H1 (cell line): Measurements from ENCODE around the gene COLEC12. TPM values are rescaled to one million over a fixed set of nuclear protein-coding genes. Genes with fewer than 3 reads are reported as not detected.

Experiments
- CTCF ChIA-PET: fragments of 300-600 bp; sonication (Branson Sonifier 250); formaldehyde crosslinking; loops from one replicate; lab custom pipeline; 2021; ENCODE audit not compliant: partially characterized antibody; lab: Charles Lee
- POLR2A ChIA-PET: fragments of 300-600 bp; sonication (Branson Sonifier 250); formaldehyde crosslinking; loops from one replicate; lab custom pipeline; 2021; ENCODE audit warnings: inconsistent platforms; ENCODE audit not compliant: partially characterized antibody; lab: Charles Lee
- DNase-seq, 2 experiments: peaks; one replicate each; pipeline versions ENCODE4 v3.0.0 to v3.0.0-alpha.2; 2010 to 2022; ENCODE audit warnings: low spot score in 2 of 2, low read depth in 1 of 2, mixed read lengths in 1 of 2
- FAIRE-seq: peaks from 2 replicates; lab custom pipeline; 2011; peaks lifted over from hg19 to GRCh38; lab: Jason Lieb, UNC
- H2AFZ ChIP-seq: 2 replicates; pipeline ENCODE4 v1.8.1; 2012; ENCODE audit warnings: low read length, inconsistent platforms
- H2AK5ac ChIP-seq: 2 replicates; pipeline ENCODE4 v1.6.1; 2013; ENCODE audit warnings: low read depth, low read length
- H2BK120ac ChIP-seq: replicated peaks from 2 replicates; pipeline ENCODE3; 2013; ENCODE audit warnings: low read depth, low read length, inconsistent platforms
- H2BK12ac ChIP-seq: 2 replicates; pipeline ENCODE4 v1.6.1; 2013; ENCODE audit warnings: low read depth, low read length
- H2BK15ac ChIP-seq: 2 replicates; pipeline ENCODE4 v1.6.1; 2013; ENCODE audit warnings: low read length
- H2BK20ac ChIP-seq: 2 replicates; pipeline ENCODE4 v1.6.1; 2013; ENCODE audit warnings: low read length
- H2BK5ac ChIP-seq: 2 replicates; pipeline ENCODE4 v1.6.1; 2013; ENCODE audit warnings: low read depth, low read length
- H3K14ac ChIP-seq: 2 replicates; pipeline ENCODE4 v1.6.1; 2013; ENCODE audit warnings: inconsistent platforms; ENCODE audit not compliant: insufficient read length
- H3K18ac ChIP-seq: 2 replicates; pipeline ENCODE4 v1.6.1; 2013; ENCODE audit warnings: low read length; ENCODE audit errors: extremely low read depth
- H3K23ac ChIP-seq: 2 replicates; pipeline ENCODE4 v1.6.1; 2013; ENCODE audit warnings: inconsistent platforms; ENCODE audit not compliant: insufficient read length
- H3K23me2 ChIP-seq: 2 replicates; pipeline ENCODE4 v1.6.1; 2013; ENCODE audit warnings: low read depth, low read length
- H3K27ac ChIP-seq: 2 replicates; pipeline ENCODE4 v1.6.1; 2011; ENCODE audit warnings: low read depth, low read length, inconsistent platforms
- H3K27me3 ChIP-seq, 4 experiments: replicated peaks in 1 of 4; 1 replicate in 1 of 4; 2 replicates in 3 of 4; pipeline versions ENCODE4 v1.6.1 to v1.8.1; 2011 to 2013; ENCODE audit warnings: low read length in 3 of 4, mild to moderate bottlenecking in 3 of 4, inconsistent platforms in 2 of 4, mixed read lengths in 2 of 4, moderate library complexity in 1 of 4; ENCODE audit not compliant: control insufficient read depth in 3 of 4, insufficient read depth in 3 of 4; ENCODE audit errors: extremely low read depth in 1 of 4
- H3K36me3 ChIP-seq, 4 experiments: 2 replicates each; pipeline versions ENCODE4 v1.6.1 to v1.8.1; 2011 to 2013; ENCODE audit warnings: mild to moderate bottlenecking in 4 of 4, low read length in 3 of 4, moderate library complexity in 2 of 4, control low read depth in 1 of 4, inconsistent platforms in 1 of 4; ENCODE audit not compliant: insufficient read depth in 4 of 4, control insufficient read depth in 2 of 4
- H3K4ac ChIP-seq: replicated peaks from 2 replicates; pipeline ENCODE3; 2013; ENCODE audit warnings: low read length, low read depth, mixed read lengths, inconsistent platforms; ENCODE audit not compliant: insufficient read length
- H3K4me1 ChIP-seq, 4 experiments: replicated peaks in 1 of 4; 1 replicate in 1 of 4; 2 replicates in 3 of 4; pipeline versions ENCODE4 v1.6.1 to v1.8.1; 2011 to 2013; ENCODE audit warnings: low read length in 3 of 4, inconsistent platforms in 2 of 4, mixed read lengths in 1 of 4; ENCODE audit not compliant: insufficient read depth in 4 of 4, control insufficient read depth in 3 of 4
- H3K4me2 ChIP-seq, 2 experiments: 2 replicates each; pipeline versions ENCODE4 v1.6.1 to v1.8.1; 2011 to 2013; ENCODE audit warnings: low read depth in 2 of 2, low read length in 2 of 2, control low read depth in 1 of 2, inconsistent platforms in 1 of 2, mild to moderate bottlenecking in 1 of 2; ENCODE audit not compliant: insufficient read depth in 1 of 2
- H3K4me3 ChIP-seq, 4 experiments: fragments of 200-600, 300-600 bp in 1 of 4; sonication (generic), shearing (Covaris generic), sonication (Bioruptor Twin) in 1 of 4; 2 replicates each; pipeline versions ENCODE4 v1.5.1 to v1.8.1; 2011 to 2016; ENCODE audit warnings: low read length in 4 of 4, low read depth in 3 of 4, control low read depth in 2 of 4, inconsistent platforms in 2 of 4, mild to moderate bottlenecking in 2 of 4, mixed read lengths in 1 of 4, moderate library complexity in 1 of 4; ENCODE audit not compliant: insufficient read depth in 2 of 4; ENCODE audit errors: extremely low read depth in 1 of 4
- H3K56ac ChIP-seq: replicated peaks from 2 replicates; pipeline ENCODE3; 2013; ENCODE audit warnings: low read depth, mild to moderate bottlenecking, mixed read lengths, low read length, inconsistent platforms; ENCODE audit not compliant: insufficient read length
- H3K79me1 ChIP-seq: 2 replicates; pipeline ENCODE4 v1.6.1; 2013; ENCODE audit warnings: low read depth, low read length, control low read depth
- H3K79me2 ChIP-seq, 2 experiments: 2 replicates each; pipeline versions ENCODE4 v1.6.1 to v1.8.1; 2012 to 2013; ENCODE audit warnings: low read length in 2 of 2, mild to moderate bottlenecking in 2 of 2, inconsistent platforms in 1 of 2; ENCODE audit not compliant: insufficient read depth in 2 of 2, control insufficient read depth in 1 of 2
- H3K9ac ChIP-seq, 4 experiments: replicated peaks in 1 of 4; 1 replicate in 1 of 4; 2 replicates in 3 of 4; pipeline versions ENCODE4 v1.6.1 to v1.8.1; 2011 to 2013; ENCODE audit warnings: low read depth in 3 of 4, low read length in 3 of 4, control low read depth in 2 of 4, mild to moderate bottlenecking in 2 of 4, moderate library complexity in 2 of 4, inconsistent platforms in 1 of 4; ENCODE audit errors: extremely low read depth in 1 of 4
- H3K9me3 ChIP-seq, 2 experiments: 2 replicates each; pipeline versions ENCODE4 v1.6.1 to v1.8.1; 2012 to 2013; ENCODE audit warnings: mild to moderate bottlenecking in 2 of 2, moderate library complexity in 2 of 2, control low read depth in 1 of 2, inconsistent platforms in 1 of 2, low read depth in 1 of 2, low read length in 1 of 2, mixed read lengths in 1 of 2; ENCODE audit not compliant: insufficient read depth in 2 of 2
- H4K20me1 ChIP-seq, 2 experiments: replicated peaks in 1 of 2; 2 replicates each; pipeline versions ENCODE3 to v1.8.1; 2011 to 2013; ENCODE audit warnings: inconsistent platforms in 2 of 2, low read length in 2 of 2, mild to moderate bottlenecking in 1 of 2; ENCODE audit not compliant: insufficient read depth in 2 of 2, control insufficient read depth in 1 of 2
- H4K5ac ChIP-seq: 2 replicates; pipeline ENCODE4 v1.6.1; 2013; ENCODE audit warnings: low read length, low read depth, mixed read lengths, inconsistent platforms; ENCODE audit not compliant: insufficient read length
- H4K8ac ChIP-seq: 2 replicates; pipeline ENCODE4 v1.8.0; 2013; ENCODE audit warnings: mild to moderate bottlenecking, moderate library complexity, low read length, inconsistent platforms; ENCODE audit not compliant: insufficient read depth; ENCODE audit errors: extremely low read depth
- H4K91ac ChIP-seq: replicated peaks from 2 replicates; pipeline ENCODE3; 2013; ENCODE audit warnings: low read length, mixed read lengths, inconsistent platforms; ENCODE audit not compliant: insufficient read length
- ASH2L ChIP-seq: fragments of 200-600, 300-600 bp; sonication (generic); IDR thresholded peaks from one replicate; pipeline ENCODE4 v1.7.1; 2017; ENCODE audit warnings: low read length
- TBP ChIP-seq: IDR thresholded peaks from 2 replicates; pipeline ENCODE4 v1.6.1; 2011; ENCODE audit warnings: low read depth, low read length, improper control_type of control experiment
- WGBS, 2 experiments: shearing (Covaris generic) in 1 of 2; methylation state at CpG; one replicate each; pipeline versions ENCODE4 v1.1.6 to v1.1.7; 2013 to 2015; ENCODE audit warnings: low lambda C conversion rate in 2 of 2, mixed read lengths in 2 of 2, inconsistent platforms in 1 of 2, low coverage in 1 of 2, missing lambda C conversion rate in 1 of 2; ENCODE audit not compliant: insufficient replicate concordance in 2 of 2, insufficient coverage in 1 of 2, insufficient read length in 1 of 2; ENCODE audit errors: extremely low coverage in 1 of 2, missing lambda C conversion rate in 1 of 2; 5-methylcytosine and 5-hydroxymethylcytosine counted together
- polyA plus RNA-seq, 7 experiments: library from polyadenylated mRNA; depleted of rRNA in 3 of 7; stranded (reverse) in 5 of 7; unstranded in 2 of 7; fragments of >200 nt in 5 of 7; fragments of 200-250 nt in 2 of 7; gene quantifications; 1 replicate in 5 of 7; 2 replicates in 1 of 7; 4 replicates in 1 of 7; pipeline versions ENCODE4 v1.2.1 to v1.2.3, GENCODE V29; 2011 to 2013; ENCODE audit warnings: missing spikeins in 2 of 7, mixed read lengths in 2 of 7
- total RNA-seq: library from RNA; stranded (reverse); fragmentation: NEBNext Ultra II Directional; extraction: Animal tissue kit (Norgen Biotek cat#: 25700); gene quantifications from 2 replicates; pipeline ENCODE4 v1.2.1, GENCODE V29; 2021

COLEC12 gene
- total and polyA plus RNA-seq, 2 of the 8 experiments (the other 6 are each of a cell fraction or from before 2014, with no cell fraction given): 0.44 to 2.3 TPM

DNA sequence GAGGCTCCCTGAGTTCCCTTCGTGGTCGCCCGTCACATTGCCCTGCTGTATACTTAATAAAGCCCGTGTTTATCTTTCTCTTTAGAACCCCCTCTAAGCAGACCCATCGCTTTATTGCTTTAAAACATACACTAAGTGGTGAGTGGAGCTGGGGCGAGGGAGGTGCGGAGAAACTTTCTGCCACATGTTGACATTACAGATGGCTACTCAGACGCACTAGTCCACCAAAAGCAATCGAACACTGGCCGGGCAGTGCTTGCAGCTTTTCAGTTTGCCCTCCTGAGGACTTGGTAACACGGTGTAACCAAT is 859 bp upstream of the COLEC12 start:
- H3K4me1 ChIP-seq: peaks cover 0 to 13% (median 6%) of the 10 kb centered on the region in 4 experiments; a peak in 5 of 7 replicates
- no peak overlapping the region for H2BK15ac ChIP-seq
- DNase-seq: no peak
- no peak overlapping the region for H2BK20ac ChIP-seq
- H4K8ac ChIP-seq: no peak overlapping the region
- no peak overlapping the region for H3K56ac ChIP-seq
- no peaks in the 10 kb centered on the region for H3K9me3 ChIP-seq
- peak overlapping the region; percentile 45 to 84 (median 50); a peak in 7 of 8 replicates for H3K4me3 ChIP-seq
- H2AFZ ChIP-seq: 0 out of 2 replicates have a peak overlapping the region, but pooled peaks have one; percentile 55
- H3K18ac ChIP-seq: no peak overlapping the region
- no peak overlapping the region for H3K23ac ChIP-seq
- H2AK5ac ChIP-seq: no peak overlapping the region
- no peak overlapping the region for H3K4ac ChIP-seq
- ChIA-PET CTCF (interaction anchor here (0.5 to 0.8 kb wide), 2 partner anchors 24 to 233 kb away, joined by 3 to 5 read pairs; no protein-coding TSS in a partner anchor), POLR2A (no interaction called here)
- TF ChIP-seq TBP (no peak), ASH2L (peak; percentile 13)
- peak overlapping the region; percentile 76 to 77 for H3K4me2 ChIP-seq
- 6% methylated on average over 11 of the region's 11 CpGs; no CpG with 5 or more reads in 1 of the 2 experiments for WGBS, 2 experiments
- H3K79me1 ChIP-seq: no peaks in the 10 kb centered on the region
- H2BK12ac ChIP-seq: no peak overlapping the region
- H4K91ac ChIP-seq: no peak overlapping the region
- H2BK5ac ChIP-seq: no peak overlapping the region
- peaks cover 0 to 6% (median 0%) of the 10 kb centered on the region in 4 experiments; a peak in 1 of 8 replicates for H3K36me3 ChIP-seq
- H3K27me3 ChIP-seq: peaks cover 30 to 44% (median 39%) of the 10 kb centered on the region in 4 experiments
- no peaks in the 10 kb centered on the region for H4K20me1 ChIP-seq
- no peak for FAIRE-seq
- peaks cover 20% of the 10 kb centered on the region for H3K23me2 ChIP-seq
- H3K9ac ChIP-seq: no peak overlapping the region
- H2BK120ac ChIP-seq: no peak overlapping the region
- H3K79me2 ChIP-seq: no peaks in the 10 kb centered on the region
- H4K5ac ChIP-seq: no peak overlapping the region
- H3K14ac ChIP-seq: no peak overlapping the region
- no peak overlapping the region for H3K27ac ChIP-seq
